COLO668 (cell line): ENCODE data around the gene AKAP13.
"Not testable (repeated sequence)": the region's sequence is repeated elsewhere in the genome, so short reads cannot be mapped to it uniquely, and the experiment has no call there.

ENCODE experiments used
- DNase-seq: peaks from one replicate; lab custom pipeline; 2025; ENCODE audit not compliant: unreplicated experiment; lab: John Stamatoyannopoulos, UW

Gene AKAP13

DNA sequence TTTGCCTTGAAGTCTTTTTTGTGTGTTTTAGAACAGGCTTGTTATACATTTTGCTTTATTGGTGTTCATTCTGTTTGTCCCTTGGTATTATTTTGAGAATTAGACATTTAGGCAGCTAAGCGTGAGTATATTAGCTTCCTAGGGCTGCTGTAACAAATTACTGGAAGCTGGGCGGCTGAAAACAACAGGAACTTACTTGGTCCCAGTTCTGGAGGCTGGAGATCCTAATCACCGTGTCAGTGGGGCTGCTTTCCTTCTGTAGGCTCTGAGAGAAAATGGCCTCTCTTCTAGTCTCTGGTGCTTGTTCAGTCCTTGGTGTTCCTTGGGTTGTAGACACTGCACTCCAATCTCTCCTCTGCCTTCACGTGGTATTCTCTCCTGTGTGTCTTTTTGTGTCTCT is 272.1 kb downstream of the AKAP13 start:
- no peak for DNase-seq

DNA sequence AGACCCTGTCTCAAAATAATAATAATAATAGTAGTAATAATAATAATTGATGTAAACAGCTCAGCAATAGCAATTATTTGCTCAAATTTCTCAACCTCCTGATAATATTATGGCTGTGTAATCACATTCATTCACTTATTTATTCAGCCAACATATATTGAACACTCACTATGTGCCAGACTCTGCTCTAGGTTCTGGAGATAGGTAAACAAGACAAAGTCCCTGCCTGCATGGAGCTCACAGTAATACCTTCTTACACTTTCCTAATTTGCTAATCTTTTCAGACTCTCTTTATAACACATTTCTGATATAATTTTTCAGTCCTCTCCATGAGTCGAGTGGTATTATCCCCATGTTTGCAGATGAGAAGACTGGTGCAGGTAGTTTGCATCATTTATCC is 276.7 kb downstream of the AKAP13 start:
- no peak for DNase-seq

DNA sequence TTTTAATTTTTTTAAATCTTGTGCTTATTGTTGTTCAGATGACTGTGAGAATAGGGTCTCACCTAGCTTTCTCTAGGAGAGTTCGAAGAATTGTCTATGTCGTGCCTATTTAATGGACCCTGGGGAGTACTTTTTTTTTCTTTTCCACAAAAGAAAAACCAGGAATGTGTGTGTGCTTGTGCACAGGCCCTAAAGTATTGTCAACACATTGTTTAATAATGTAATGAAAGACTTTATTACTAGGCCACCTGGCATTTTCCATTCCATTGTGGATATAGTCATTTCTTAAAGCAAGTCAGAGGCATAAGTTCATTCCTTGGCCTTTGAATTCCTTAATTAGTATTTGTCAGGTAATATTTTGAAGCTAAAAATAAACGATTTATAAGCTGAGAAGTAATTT is 278.4 kb downstream of the AKAP13 start:
- no peak for DNase-seq

DNA sequence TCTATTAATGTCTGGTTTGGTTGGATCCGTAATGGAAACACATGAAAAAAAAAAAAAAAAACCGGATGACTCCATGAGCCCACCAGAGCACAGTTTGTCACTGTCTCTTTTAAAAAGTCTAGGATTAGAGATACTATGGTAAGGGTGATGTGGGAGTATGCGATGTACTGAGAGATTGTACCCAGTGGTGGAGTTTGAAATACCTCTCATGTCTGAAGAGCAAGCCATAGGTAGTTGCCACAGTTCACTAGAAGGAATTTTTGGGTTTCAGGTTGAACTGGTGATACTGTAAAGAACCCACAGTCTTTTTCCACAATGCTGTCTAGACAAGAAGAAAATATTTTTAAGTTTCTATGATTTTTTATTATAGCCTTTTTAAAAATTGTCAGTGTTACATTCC is 281.5 kb downstream of the AKAP13 start:
- DNase-seq = no peak

DNA sequence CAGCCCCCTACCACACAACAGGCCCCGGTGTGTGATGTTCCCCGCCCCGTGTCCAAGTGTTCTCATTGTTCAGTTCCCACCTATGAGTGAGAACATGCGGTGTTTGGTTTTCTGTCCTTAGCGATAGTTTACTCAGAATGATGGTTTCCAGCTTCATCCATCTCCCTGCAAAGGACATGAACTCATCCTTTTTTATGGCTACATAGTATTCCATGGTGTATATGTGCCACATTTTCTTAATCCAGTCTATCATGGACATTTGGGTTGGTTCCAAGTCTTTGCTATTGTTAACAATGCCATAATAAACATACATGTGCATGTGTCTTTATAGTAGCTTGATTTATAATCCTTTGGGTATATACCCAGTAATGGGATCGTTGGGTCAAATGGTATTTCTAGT is 285.3 kb downstream of the AKAP13 start:
- DNase-seq = not testable (repeated sequence)

DNA sequence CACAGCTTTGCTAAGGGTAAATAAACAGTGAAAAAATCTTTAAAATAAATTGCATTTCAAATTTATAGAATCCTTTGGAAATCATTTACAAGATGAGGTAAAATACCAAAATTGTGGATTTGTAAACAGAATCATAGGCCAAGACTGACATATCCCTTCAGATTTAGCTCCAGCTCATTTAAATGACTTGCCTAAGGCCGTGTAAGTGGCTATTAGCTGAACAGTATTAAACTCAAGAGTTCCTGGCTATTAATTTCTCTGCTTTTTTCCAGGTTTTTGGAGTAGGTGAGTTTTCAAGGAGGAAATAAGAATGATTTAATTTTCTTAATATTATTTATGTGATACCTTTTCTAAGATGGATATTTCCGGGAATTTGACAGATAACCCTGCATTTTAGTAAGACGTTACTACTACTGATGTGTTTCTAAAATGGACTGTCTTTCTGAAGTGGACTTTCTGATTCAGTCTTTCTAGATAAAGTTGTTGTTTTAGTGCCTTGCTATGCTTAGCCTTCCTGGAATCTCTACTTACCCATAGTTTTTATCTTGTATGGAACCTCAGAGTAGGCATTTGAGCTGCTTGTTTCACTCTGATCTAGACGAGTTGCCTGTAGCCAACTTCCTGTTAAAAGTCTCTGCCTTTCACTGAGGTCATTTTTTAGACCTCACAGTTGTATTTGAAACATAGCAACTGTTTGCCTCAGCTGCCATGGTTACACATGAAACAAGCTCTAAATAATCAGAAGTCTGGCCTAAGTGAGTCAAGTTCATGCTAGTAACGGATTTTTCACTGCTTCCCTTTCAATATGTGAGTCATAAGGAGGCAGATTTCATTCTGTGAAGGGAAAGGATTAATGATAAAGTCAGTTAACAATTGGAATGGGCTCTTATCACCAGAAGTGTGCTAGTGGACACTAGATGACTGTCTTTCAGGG is 287.4 kb downstream of the AKAP13 start:
- no peak for DNase-seq

GRCh38 chr15:85671156-85671555 is 290.8 kb downstream of the AKAP13 start:
- DNase-seq = no peak

GRCh38 chr15:85672332-85673084 is 292.1 kb downstream of the AKAP13 start:
- no peak for DNase-seq

- no peak for DNase-seq
These were observed 292.9 kb downstream of the AKAP13 start for GRCh38 chr15:85673326-85673725.

DNA sequence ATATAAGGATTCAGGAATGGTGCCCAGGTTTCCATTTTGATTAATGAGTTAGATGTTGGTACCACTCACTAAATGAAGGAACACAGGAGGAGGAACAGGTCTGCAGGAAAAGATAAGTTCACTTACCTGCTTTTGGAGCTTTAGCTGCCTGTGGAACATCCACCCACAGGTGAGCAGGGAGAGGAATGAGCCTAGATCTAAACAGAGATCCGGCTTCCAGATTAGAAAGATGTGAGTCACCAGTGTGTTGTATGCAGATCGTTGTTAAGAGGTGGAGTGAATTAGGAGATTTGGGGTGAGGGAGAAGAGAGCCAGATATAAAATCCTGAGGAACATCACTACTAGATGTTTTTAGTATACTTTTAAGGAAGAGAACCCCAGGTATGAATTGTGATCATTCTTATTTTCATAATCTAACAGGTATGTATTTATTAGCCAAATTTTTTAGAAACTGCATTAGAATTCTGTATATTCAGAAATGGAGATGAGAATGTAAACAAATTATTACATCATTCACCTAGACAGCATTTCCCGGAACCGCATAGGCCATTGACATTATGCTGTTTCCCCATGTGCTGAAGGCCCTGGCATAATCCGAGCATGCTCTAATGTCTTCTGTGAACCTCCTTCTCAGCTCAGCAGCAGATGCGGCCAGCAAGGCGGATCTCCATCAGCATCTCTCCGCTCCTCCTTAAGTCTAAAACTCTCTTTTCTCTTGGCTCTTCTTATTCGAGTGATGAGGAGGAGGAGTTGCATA is 296.1 kb downstream of the AKAP13 start:
- no peak for DNase-seq

- no peak for DNase-seq
These were observed 298.8 kb downstream of the AKAP13 start for GRCh38 chr15:85679231-85679630.

- DNase-seq = no peak
These were observed 301.0 kb downstream of the AKAP13 start for GRCh38 chr15:85681386-85681785.

- no peak for DNase-seq
These were observed 303.8 kb downstream of the AKAP13 start for GRCh38 chr15:85684174-85684710.

DNA sequence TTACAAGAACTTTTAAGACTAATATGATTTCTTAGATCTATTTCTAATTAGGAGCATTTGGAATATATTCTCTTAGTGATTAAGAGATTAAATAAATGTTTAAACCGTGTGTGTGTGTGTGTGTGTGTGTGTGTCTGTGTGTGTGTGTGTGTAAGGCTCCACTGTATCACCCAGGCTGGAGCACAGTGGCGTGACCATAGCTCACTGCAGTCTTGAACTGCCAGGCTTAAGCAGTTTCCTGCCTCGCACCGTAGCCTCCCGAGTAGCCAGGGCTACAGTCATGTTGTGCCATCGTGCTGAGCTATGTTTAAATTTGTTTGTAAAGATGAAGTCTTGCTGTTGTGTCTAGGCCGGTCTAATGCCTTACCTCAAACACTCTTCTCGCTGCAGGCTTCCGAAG is 305.0 kb downstream of the AKAP13 start:
- DNase-seq = no peak

DNA sequence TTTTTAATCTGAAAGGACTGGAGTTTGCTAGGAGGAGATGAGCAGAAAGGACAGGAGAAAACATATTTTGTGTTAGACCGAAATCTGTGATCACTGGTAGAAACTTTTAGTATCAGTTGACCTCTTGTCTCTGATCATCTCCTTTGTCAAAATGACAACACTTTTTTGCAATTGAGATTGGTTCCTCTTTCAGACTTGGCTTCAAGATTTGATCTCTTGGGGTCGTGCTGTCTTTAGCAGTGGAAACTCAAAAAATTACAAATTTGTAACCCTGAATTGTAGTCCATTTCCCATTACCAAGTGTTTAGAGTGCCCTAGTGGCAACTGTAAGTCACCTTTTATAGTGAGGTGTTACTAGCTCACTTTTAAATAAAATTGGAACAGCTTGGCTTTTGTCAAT is 306.9 kb downstream of the AKAP13 start:
- DNase-seq = no peak

DNA sequence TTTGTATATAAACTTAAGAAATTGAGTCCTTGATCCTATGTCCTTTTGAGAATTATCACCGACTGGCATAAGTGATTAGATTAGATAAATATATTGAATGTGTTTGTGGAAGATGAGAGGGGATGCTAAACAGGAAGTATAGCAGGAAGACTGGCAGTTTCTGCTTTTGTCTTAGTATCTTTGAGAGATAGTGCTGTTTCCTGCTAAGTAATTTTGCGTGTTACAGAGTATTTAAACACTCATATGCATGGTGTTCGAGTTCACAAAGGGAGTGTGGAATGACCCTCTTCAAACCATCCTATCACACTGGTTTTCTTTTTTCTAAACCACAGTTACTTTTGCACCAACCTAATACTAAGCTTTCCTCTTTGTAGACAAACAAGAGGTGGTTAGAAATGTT is 308.3 kb downstream of the AKAP13 start:
- DNase-seq = no peak

GRCh38 chr15:85689729-85690128 is 309.3 kb downstream of the AKAP13 start:
- DNase-seq = no peak

DNA sequence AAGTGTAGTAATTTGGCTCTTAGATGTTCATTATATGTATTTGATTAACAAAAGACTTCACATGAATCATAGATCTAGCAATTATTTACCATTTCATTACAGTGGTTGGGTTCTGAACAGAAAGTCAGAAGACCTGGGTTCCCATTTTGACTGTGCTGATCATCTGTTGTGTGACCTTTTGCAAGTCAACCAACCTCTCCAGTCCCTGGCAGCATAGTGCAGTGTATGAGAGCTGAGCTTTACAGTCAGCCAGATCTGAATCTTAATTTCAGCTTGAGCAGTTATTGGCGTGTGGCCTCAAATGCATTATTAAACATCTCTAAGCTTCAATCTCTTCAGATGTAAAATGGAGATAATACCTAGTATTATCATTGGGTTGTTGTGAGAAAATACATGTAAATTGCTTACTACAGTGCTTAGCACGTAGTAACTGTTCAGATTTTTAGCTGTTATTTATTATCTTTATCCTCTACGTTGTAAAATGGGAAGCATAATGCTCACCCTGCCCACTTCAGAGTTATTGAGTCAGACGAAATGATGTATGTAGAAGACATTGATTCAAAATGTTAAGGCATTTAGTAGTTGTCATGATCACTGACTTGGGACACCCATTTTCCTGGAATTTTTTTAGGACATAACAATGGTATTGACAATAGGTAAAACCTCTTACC is 310.3 kb downstream of the AKAP13 start:
- no peak for DNase-seq

GRCh38 chr15:85691350-85692240 is 311.2 kb downstream of the AKAP13 start:
- no peak for DNase-seq

DNA sequence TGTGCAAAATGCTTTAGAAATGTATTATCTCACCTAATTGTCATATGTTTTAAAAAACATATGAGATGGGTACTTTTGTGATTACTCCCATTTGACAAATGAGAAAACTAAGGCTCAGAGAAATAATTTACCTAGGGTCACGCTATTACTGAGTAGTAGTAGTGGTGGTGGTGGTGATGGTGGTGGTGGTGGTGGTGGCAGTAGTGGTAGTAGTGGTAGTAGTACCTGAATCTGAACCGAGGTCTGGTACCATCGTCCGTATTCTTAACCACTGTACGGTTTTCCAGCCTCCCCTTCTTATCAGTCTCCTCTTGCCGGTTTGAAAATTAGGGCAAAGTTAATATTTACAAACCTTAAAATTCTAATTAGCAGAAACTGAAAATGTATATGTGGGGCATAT is 311.9 kb downstream of the AKAP13 start:
- DNase-seq = no peak
